Esophagus muscularis mucosa (tissue), 4 donors: ENCODE measurements around the gene LTBP2. TPM values are rescaled to one million over a fixed set of nuclear protein-coding genes. Genes with fewer than 3 reads are reported as not detected.

ENCODE experiments used
- DNase-seq: peaks from one replicate; pipeline ENCODE4 v3.0.0-alpha.2; 2017; ENCODE audit errors: extremely low spot score
- H3K27ac ChIP-seq, 4 donors: fragments of 200-600 bp; sonication (generic); replicated peaks in 1 of 4; 1 replicate in 3 of 4; 2 replicates in 1 of 4; pipeline ENCODE4 v1.5.1; 2016 to 2019; ENCODE audit warnings: mild to moderate bottlenecking in 1 of 4
- H3K27me3 ChIP-seq, 4 donors: fragments of 200-600 bp; sonication (generic); one replicate each; pipeline versions ENCODE4 v1.5.1 to v1.6.0; 2016 to 2019
- H3K36me3 ChIP-seq, 4 donors: fragments of 200-600 bp; sonication (generic); one replicate each; pipeline ENCODE4 v1.5.1; 2016 to 2019
- H3K4me1 ChIP-seq, 4 donors: fragments of 200-600 bp; sonication (generic); one replicate each; pipeline ENCODE4 v1.5.1; 2016 to 2019
- H3K4me3 ChIP-seq, 4 donors: fragments of 200-600 bp; sonication (generic); 1 replicate in 2 of 4; 2 replicates in 2 of 4; pipeline ENCODE4 v1.5.1; 2016 to 2019; ENCODE audit warnings: mild to moderate bottlenecking in 4 of 4, moderate library complexity in 1 of 4
- H3K9me3 ChIP-seq, 4 donors: fragments of 200-600 bp; sonication (generic); 1 replicate in 3 of 4; 2 replicates in 1 of 4; pipeline ENCODE4 v1.5.1; 2016 to 2019
- CTCF ChIP-seq, 3 experiments: fragments of 200-600 bp in 2 of 3; fragments of 450-650 bp in 1 of 3; sonication (generic) in 2 of 3; IDR thresholded peaks; one replicate each; pipeline ENCODE4 v1.5.1; 2017 to 2019; ENCODE audit warnings: antibody characterized with exemption in 3 of 3, mild to moderate bottlenecking in 2 of 3, moderate library complexity in 1 of 3
- EP300 ChIP-seq: sonication (generic); formaldehyde crosslinking; IDR thresholded peaks from one replicate; pipeline ENCODE4 v1.6.1; 2017; ENCODE audit warnings: antibody characterized with exemption
- POLR2A ChIP-seq: fragments of 450-650 bp; IDR thresholded peaks from one replicate; pipeline ENCODE4 v1.6.1; 2017; ENCODE audit warnings: antibody characterized with exemption, moderate library complexity, mild to moderate bottlenecking, low read depth
- POLR2AphosphoS5 ChIP-seq, 2 donors: sonication (generic); formaldehyde crosslinking; IDR thresholded peaks; one replicate each; pipeline ENCODE4 v1.6.1; 2017; ENCODE audit warnings: antibody characterized with exemption in 2 of 2
- WGBS: methylation state at CpG from one replicate; pipeline ENCODE4 v1.1.5; 2018; 5-methylcytosine and 5-hydroxymethylcytosine counted together
- intact Hi-C: fragments of 100-400 bp; cut with DNase I; formaldehyde crosslinking; loops from one replicate; pipeline ENCODE4 v1.15.1; 2023
- total RNA-seq, 4 donors: library from RNA; depleted of rRNA; stranded (reverse); fragments of >200 nt; gene quantifications; one replicate each; pipeline versions ENCODE4 v1.1.0 to v1.2.1, GENCODE V29; 2016

LTBP2 gene
- total RNA-seq, 4 donors from 2014 or later: 62.0 to 151 (median 109) TPM

DNA sequence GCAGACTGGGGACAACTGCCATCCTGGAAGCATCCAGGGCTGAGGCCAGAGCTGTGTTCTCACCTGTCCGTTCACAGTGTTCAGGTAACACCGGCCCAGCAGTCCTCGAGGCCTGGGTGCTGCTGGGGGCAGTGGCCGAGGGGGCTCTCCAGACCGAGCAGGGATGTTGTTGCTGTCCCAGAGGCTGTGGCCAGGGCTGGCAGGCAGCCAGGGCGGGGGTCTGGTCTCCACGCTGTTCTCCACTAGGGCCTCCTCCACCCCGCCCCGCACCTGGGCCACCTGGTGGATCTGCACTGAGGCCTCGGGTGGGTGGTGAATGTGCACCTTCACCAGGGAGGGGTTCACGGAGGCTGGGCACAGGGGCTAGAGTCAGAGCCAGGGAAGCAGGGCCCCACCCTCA lies 61.0 kb downstream of the LTBP2 start:
- intact Hi-C loops: no loop called here
- no peaks in the 10 kb centered on the region for H3K9me3 ChIP-seq
- no peak for TF ChIP-seq POLR2AphosphoS5 (IDR thresholded peaks at IDR 0.05)
- TF ChIP-seq POLR2A: no peak
- TF ChIP-seq CTCF (IDR thresholded peaks at IDR 0.05): no peak
- TF ChIP-seq EP300: no peak
- no peak for DNase-seq
- no peak overlapping the region for H3K4me3 ChIP-seq
- no peaks in the 10 kb centered on the region for H3K36me3 ChIP-seq
- no peak overlapping the region for H3K27ac ChIP-seq
- H3K4me1 ChIP-seq: peaks cover 22 to 29% (median 24%) of the 10 kb centered on the region in 4 donors
- H3K27me3 ChIP-seq: no peaks in the 10 kb centered on the region
- WGBS: 94% methylated on average over 3 of the region's 11 CpGs

DNA sequence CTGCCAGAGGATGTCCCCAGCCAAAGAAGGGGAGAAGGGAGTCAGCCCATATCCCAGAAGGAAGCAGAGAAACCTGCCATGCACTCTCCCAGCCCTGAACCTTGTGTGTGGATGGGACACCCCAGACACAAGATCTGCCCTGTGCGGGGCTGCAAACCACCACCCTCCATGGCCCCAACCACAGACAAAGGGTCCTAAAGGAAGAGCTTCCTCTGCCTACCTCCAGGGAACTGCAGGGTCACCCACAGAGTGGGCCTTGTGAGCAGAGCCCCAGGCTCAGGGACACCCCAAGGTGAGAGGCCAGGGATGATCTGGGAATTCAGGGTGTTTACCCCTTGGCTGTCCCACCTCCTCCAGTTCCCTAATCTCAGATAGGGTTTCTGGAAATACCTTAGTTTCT lies 62.0 kb downstream of the LTBP2 start:
- no peak overlapping the region for H3K4me3 ChIP-seq
- no peak overlapping the region for H3K27ac ChIP-seq
- H3K36me3 ChIP-seq: no peaks in the 10 kb centered on the region
- TF ChIP-seq POLR2A (no peak), EP300 (no peak), CTCF (IDR thresholded peaks at IDR 0.05) (no peak), POLR2AphosphoS5 (IDR thresholded peaks at IDR 0.05) (no peak)
- H3K9me3 ChIP-seq: no peaks in the 10 kb centered on the region
- no peak for DNase-seq
- H3K4me1 ChIP-seq: peaks cover 22 to 29% (median 24%) of the 10 kb centered on the region in 4 donors
- no CpG with 5 or more reads among the region's 1 CpG for WGBS
- H3K27me3 ChIP-seq: no peaks in the 10 kb centered on the region
- intact Hi-C loops: no loop called here

GRCh38 chr14:74549588-74549987 lies 62.4 kb downstream of the LTBP2 start:
- TF ChIP-seq POLR2AphosphoS5 (IDR thresholded peaks at IDR 0.05) (no peak), EP300 (no peak), CTCF (IDR thresholded peaks at IDR 0.05) (peak in 1 of 3 experiments; percentile 6), POLR2A (no peak)
- intact Hi-C loops: no loop called here
- H3K27me3 ChIP-seq: no peaks in the 10 kb centered on the region
- WGBS: no CpG with 5 or more reads among the region's 1 CpG
- no peak for DNase-seq
- H3K36me3 ChIP-seq: no peaks in the 10 kb centered on the region
- no peak overlapping the region for H3K27ac ChIP-seq
- H3K9me3 ChIP-seq: no peaks in the 10 kb centered on the region
- H3K4me1 ChIP-seq: peaks cover 22 to 29% (median 24%) of the 10 kb centered on the region in 4 donors
- H3K4me3 ChIP-seq: no peak overlapping the region

- Histone ChIP-seq H3K27ac (no peak overlapping the region), H3K4me3 (no peak overlapping the region), H3K4me1 (peaks cover 22 to 29% (median 24%) of the 10 kb centered on the region in 4 donors), H3K9me3 (no peaks in the 10 kb centered on the region), H3K36me3 (no peaks in the 10 kb centered on the region), H3K27me3 (no peaks in the 10 kb centered on the region)
- TF ChIP-seq EP300 (no peak), CTCF (IDR thresholded peaks at IDR 0.05) (no peak)
- intact Hi-C loops: no loop called here
- DNase-seq: no peak
- WGBS: 73% methylated on average over 3 of the region's 3 CpGs
These were observed 63.2 kb downstream of the LTBP2 start for GRCh38 chr14:74548881-74549280.

DNA sequence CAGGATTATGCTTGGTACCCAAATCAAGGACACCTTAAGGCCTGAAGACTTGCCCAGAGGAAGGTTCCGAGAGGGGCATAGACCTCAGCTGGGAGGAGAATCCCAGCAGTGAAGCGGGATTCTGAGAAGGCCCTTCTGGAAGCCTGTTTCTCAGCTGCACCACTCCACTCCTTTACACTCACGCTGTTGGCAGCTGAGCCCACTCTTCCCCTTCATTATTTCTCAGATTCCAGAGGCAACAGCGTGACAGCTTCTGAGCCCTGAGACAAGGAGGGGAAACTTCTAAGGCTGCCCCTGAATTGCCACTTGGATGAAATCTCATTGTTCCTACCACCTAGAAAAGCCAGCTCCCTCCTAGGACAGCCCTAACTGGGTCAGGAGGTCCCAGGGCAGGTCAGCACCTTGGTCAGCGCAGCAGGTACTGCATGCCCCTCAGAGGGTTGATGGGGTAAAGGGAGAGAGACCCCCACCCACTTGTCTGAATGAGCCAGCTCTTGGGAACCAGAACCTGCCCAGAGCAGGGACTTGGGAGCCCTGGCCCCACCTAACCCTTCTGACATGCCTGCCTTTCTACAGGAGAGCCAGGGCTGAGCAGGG lies 64.6 kb downstream of the LTBP2 start:
- intact Hi-C loops: no loop called here
- no peak for DNase-seq
- peaks cover 14 to 25% (median 14%) of the 10 kb centered on the region in 4 donors for H3K4me1 ChIP-seq
- 93% methylated on average over 5 of the region's 5 CpGs for WGBS
- H3K9me3 ChIP-seq: no peaks in the 10 kb centered on the region
- no peak overlapping the region for H3K4me3 ChIP-seq
- H3K36me3 ChIP-seq: no peaks in the 10 kb centered on the region
- TF ChIP-seq EP300: no peak
- no peak for TF ChIP-seq CTCF (IDR thresholded peaks at IDR 0.05)
- TF ChIP-seq POLR2A: no peak
- no peak for TF ChIP-seq POLR2AphosphoS5 (IDR thresholded peaks at IDR 0.05)
- no peak overlapping the region for H3K27ac ChIP-seq
- no peaks in the 10 kb centered on the region for H3K27me3 ChIP-seq
